ENCODE results near the gene NDUFB10. TPM values are rescaled to one million over a fixed set of nuclear protein-coding genes. Genes with fewer than 3 reads are reported as not detected.
"Not testable (repeated sequence)": the region's sequence is repeated elsewhere in the genome, so short reads cannot be mapped to it uniquely, and the experiment has no call there.

Gene NDUFB10
- total RNA-seq, 1 experiment from 2014 or later = 244 TPM

- no peak for DNase-seq (ENCODE audit: low read depth)
These were observed 35.2 kb upstream of the NDUFB10 start for GRCh38 chr16:1924095-1924494.

DNA sequence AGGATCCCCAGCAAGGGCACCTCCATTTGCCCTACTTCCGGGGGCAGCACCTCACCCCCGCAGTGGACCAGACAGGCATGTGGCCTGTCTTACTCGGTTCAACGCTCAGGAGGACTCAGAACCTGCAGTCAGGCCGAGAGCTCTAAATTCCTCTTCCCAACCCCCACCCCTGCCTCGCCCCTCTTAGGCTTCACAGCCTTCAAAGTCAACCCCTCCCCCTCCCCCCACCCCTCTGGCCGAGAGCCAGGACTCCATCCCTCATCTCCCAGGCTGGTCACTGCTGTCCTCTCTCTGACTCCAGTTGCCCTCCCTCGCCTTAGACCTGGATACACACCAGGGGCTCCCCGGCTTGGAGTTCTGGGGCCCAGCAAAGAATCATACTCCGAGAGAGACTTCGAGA is 33.1 kb upstream of the NDUFB10 start:
- DNase-seq (ENCODE audit: low read depth) = no peak

GRCh38 chr16:1929105-1929504 is 30.2 kb upstream of the NDUFB10 start:
- no peak for DNase-seq (ENCODE audit: low read depth)

DNA sequence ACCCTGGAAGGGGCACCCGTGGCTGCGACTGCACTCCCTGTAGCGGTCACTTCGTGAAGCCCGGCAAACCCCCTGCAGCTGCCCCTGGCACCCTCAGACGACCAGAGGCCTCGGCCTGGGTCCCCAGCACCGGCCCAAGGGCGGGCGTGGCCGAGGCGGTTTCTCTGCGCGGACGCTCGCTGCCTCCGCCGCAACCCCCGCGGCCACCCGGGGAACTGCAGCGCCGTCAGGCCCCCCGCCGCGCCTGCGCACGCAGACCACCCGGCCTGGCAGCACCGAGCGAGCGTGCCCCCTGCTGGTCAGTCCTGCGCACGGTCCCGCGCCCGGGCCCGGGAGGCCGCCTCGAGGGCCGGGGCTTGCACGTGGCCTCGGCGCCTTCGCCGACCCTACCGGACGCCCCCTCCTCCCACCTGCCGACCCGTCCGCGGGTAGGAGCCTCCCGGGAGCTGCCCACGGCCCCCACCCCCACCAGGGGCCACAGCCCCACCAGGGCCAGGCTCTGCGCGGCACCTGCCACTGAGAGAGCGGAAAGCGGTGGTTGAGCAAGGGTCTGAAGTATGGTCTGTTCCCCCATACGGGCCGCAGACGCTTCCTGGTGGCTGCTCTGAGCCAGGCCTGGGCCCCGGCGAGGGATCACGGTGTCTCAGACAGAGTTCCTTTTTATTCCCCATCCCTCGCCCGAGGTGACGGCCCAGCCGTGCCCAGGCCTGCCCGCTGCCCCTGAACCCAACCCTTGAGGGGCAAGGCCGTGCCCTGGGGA is 29.6 kb upstream of the NDUFB10 start:
- DNase-seq (ENCODE audit: low read depth) = peak; percentile 68

- DNase-seq (ENCODE audit: low read depth) = no peak
These were observed 29.0 kb upstream of the NDUFB10 start for GRCh38 chr16:1930338-1930720.

DNA sequence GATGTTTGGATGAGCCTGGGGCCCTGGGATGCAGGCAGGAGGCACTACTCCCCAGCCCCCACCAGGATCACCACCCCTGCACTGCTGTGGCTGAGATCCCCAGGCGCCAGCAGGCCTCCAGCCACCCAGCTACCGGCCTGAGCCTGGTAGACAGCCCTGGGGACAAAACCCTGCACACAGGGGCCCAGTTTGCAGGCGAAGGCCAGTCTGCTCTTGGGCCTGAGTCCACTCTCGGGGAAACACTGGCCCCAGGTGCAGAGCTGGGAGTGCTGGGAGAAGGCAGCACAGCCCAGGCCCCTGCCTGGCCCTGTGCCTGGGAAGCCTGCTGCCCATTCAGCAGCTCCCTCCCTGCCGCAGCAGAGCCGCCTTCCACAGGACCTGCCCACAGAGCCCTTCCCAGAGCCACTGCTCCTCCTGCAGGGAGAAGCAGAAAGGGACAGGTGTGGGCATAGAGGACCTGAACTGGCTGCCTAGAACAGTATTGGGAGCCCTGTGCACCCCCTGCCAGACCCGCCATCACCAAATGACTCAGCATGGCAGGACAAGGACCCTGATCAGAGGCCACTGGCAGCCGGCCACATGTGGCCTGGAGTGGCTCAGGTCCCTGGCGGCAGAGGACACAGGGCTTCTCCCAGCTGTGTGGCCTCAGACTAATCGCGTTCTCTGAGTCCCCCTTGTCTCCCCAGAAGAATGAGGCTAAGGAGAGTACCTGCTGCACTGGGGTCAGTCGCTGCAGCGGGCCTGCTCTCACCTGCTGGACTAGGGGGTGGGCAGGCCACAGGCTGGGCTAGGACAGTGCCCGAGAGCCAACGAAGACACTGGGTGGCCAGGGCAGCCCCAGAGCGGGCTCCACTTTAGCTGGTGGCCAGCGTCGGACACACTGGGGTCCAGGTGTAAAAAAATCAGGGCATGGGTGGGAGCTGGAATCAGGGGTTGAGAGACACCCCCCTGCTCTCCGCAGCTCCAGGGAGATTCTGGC is 27.0 kb upstream of the NDUFB10 start:
- no peak for DNase-seq (ENCODE audit: low read depth)

- no peak for DNase-seq (ENCODE audit: low read depth)
These were observed 26.2 kb upstream of the NDUFB10 start for GRCh38 chr16:1933097-1933661.

- DNase-seq (ENCODE audit: low read depth) = no peak
These were observed 22.3 kb upstream of the NDUFB10 start for GRCh38 chr16:1936945-1937479.

GRCh38 chr16:1938316-1938715 is 21.0 kb upstream of the NDUFB10 start:
- no peak for DNase-seq (ENCODE audit: low read depth)

DNA sequence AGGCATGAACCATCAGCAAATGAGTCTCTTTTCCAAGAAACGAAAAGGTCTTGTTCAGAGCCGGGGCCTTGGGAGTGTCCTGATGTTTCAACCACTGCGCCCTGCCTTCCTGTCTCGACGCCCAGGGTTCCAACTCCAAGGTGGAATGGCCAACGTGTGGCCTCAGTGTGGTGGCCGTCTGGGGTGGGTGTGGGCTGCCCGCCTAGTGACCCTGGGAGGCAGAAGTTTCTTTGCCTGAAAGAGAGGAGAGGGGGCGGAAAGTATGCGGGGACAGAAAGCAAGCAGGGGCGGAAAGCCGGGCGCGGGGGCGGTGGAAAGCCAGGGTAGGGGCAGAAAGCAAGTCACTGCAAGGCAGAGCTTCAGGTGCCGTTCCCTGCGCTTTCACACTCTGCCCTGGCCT is 20.4 kb upstream of the NDUFB10 start:
- DNase-seq (ENCODE audit: low read depth) = no peak

DNA sequence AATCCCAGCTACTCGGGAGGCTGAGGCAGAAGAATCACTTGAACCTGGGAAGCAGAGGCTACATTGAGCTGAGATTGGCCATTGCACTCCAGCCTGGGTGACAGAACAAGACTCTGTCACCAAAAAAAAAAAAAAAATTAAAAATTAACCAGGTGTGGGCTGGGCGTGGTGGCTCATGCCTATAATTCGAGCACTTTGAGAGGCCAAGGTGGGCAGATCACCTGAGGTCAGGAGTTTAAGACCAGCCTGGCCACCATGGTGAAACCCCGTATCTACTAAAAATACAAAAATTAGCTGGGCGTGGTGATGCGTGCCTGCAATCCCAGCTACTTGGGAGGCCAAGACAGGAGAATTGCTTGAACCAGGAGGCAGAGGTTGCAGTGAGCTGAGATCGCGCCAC is 19.5 kb upstream of the NDUFB10 start:
- not testable (repeated sequence) for DNase-seq (ENCODE audit: low read depth)

GRCh38 chr16:1940273-1941161 is 18.8 kb upstream of the NDUFB10 start:
- no peak for DNase-seq (ENCODE audit: low read depth)

- DNase-seq (ENCODE audit: low read depth) = no peak
These were observed 17.9 kb upstream of the NDUFB10 start for GRCh38 chr16:1941162-1942046.

GRCh38 chr16:1942047-1942809 is 17.1 kb upstream of the NDUFB10 start:
- DNase-seq (ENCODE audit: low read depth) = peak; percentile 37

DNA sequence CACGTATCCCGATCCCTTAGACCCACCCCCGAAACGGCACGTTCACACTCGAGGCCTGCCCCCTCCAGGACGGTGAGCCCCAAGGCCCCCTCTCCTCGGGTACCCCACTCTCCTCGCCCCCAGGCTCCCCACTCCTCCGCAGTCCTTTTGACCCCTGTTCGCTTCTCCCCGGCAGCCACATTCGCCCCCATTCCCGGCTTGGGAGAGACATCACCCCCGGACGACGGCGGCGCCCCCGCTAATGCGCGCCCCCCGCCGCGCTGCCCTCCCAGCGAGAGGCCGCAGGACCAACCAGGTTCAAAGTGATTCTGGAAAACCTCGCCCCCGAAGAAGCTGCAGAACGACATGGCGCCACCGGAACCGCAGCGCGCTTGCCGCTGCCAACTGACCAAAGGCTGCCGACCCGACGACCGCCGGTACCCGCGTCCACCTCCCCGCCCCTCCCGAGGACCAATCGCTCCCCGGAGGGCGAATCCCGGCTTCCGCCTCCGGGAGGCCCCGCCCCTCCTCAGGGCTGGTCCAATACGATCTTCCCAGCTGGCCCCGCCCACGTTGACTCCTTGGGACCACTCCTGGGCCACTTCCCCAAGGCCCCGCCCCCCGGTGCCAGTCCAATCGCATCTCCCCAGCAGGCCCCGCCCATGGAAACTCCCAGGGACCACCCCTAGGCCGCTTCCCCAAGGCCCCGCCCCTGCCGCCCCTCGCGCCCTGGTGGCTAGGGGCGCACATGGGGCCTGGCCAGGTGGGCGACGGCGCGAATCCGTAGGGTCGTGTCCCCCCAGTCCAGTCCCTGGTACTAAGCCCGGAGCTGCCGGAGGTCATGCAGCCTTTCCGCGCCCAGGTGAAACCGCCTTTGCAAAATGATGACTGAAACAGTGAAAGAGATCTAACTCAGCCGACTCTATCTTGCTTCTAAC is 16.3 kb upstream of the NDUFB10 start, which contains the start of gene MSRB1:
MSRB1 (minus strand) TSS at position 390 of the 917 bp plus-strand sequence; CDS start at position 347, 43 bp downstream.
- DNase-seq (ENCODE audit: low read depth) = peak; percentile 97

DNA sequence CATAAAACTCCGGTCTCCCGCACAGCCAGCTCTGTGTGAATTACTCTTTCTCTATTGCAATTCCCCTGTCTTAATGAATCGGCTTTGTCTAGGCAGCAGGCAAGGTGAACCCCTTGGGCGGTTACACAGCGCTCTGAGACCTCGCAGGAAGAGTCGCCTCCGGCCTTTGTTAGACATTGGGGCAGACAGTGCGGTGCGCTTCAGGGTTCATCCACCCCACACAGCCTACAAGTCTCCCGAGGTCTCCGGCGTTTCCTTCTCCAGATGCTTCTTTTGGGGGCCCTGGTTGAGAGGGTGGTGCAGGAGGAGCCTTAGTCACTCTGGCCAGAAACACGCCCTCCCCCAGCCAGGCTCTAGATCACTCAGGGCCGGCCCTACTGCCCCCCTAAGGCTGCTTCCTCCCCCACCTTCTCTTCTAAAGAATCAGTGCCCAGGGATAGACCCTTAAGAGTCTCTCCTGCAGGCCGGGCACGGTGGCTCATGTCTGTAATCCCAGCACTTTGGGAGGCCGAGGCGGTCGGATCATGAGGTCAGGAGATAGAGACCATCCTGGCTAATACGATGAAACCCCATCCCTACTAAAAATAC is 14.6 kb upstream of the NDUFB10 start:
- no peak for DNase-seq (ENCODE audit: low read depth)

DNA sequence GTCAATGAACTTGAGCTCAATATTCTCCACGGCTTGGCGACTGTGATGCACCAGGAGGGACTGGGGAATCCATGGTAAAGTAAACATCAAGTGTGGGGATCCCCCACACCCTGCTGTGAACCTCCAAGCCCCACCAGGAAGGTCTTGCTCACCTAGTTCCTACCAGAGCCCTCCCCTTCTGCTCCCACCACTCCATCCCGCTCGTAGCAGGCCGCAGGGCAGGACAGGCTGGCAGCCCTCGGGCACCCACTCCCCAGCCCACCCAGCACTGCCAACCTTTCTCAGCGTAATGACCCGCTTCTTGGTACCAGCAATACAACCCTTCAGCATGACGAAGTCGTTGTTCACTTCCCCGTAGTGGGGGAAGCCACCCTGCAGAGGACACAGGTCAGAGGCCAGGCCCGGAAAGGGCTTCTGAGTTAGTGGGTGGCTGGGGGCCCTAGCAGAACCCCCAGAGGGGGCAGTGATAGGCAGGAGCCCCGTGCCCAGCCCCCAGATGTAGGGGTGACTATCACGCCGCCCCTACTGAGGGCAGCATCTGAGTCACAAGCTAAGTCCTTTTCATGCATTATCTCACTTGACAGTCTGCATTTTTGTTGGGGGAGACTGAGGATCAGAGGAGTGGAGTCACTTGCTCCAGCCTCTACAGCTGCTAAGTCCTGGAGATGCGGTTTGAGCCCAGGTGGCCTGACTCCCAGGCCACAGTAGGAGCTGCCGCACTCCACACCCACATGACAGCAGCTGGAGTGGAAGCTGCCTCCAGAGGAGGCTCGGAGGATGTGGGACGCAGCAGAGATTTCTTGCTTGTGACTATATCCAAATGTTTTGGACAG is 13.6 kb upstream of the NDUFB10 start:
- no peak for DNase-seq (ENCODE audit: low read depth)
